VCaP (cell line): ENCODE results near the gene S100A7A.
"Not testable (repeated sequence)": the region's sequence is repeated elsewhere in the genome, so short reads cannot be mapped to it uniquely, and the experiment has no call there.

Source experiments
- H3K27ac ChIP-seq: fragments of 450-650 bp; 2 replicates; pipeline ENCODE4 v1.5.1; 2017
- TF ChIP-seq, protein P1 (sequence below): fragments of 450-650 bp; conservative IDR thresholded peaks from 2 replicates; pipeline ENCODE4 v1.5.1; 2017; ENCODE audit warnings: mild to moderate bottlenecking, moderate library complexity

Gene S100A7A

DNA sequence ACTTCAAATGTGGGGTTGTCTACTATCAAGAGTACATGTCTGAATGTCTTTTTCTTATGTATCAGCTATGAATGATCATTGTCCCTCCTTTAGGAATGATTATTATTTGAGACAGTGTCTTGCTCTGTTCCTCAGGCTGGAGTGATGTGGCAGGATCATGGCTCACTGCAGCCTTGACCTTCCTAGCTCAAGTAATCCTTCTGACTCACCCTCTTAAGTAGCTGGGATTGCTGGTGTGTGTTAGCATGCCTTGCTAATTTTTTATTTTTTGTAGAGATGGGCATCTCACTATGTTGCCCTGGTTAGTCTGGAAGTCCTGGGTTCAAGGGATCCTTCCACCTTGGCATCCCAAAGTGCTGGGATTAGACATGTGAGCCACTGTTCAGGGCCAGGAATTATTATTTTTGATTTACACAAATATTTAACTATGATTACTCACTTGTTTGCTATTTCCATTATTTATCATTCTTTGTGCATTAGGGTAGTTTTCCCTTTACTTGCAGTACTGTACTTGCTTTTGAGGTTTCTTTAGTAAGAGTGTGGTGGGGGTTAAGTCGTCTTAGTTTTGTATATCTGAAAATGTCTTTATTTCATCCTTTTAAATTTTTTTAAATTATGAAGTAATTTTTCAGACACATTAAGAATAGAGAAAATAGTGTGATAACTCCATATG, 31.3 kb downstream of the S100A7A start:
- H3K27ac ChIP-seq: no peak overlapping the region
- TF ChIP-seq, protein P1, sequence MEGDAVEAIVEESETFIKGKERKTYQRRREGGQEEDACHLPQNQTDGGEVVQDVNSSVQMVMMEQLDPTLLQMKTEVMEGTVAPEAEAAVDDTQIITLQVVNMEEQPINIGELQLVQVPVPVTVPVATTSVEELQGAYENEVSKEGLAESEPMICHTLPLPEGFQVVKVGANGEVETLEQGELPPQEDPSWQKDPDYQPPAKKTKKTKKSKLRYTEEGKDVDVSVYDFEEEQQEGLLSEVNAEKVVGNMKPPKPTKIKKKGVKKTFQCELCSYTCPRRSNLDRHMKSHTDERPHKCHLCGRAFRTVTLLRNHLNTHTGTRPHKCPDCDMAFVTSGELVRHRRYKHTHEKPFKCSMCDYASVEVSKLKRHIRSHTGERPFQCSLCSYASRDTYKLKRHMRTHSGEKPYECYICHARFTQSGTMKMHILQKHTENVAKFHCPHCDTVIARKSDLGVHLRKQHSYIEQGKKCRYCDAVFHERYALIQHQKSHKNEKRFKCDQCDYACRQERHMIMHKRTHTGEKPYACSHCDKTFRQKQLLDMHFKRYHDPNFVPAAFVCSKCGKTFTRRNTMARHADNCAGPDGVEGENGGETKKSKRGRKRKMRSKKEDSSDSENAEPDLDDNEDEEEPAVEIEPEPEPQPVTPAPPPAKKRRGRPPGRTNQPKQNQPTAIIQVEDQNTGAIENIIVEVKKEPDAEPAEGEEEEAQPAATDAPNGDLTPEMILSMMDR: no peak

DNA sequence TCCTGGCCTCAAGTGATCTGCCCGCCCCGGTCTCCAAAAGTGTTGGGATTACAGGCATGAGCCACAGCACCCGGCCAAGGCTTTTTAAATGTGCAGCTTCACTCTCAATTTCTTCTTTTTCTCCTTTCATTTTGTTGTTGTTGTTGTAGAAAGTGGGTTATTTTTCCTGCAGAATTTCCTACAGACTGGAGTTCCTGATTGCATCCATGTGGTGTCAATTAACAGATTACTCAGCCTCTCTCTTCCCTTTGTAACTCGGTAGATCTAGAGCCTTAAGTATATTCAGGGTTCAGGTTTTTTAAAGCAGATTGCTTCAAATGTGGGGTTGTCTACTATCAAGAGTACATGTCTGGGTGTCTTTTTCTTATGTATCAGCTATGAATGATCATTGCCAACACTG, 32.5 kb downstream of the S100A7A start:
- not testable (repeated sequence) for H3K27ac ChIP-seq

DNA sequence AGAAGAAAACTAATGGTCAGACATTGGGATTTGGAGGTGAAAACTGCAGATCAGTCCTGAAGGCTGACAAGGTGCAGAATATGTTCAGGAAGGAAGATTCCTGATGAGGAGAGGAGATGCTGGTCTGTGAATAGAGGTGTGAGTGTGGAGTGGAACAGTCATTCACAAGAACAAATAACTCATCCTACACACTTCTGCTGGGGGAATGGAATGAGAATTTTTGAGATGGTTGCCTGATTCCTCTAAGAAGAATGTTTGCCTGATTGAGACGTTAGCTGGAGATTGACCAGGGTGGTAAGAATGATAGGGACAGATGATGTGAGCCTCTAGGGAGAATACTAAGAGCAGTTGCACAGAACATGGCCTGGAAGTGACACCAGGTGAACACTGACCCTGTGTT, 40.1 kb downstream of the S100A7A start:
- H3K27ac ChIP-seq: no peak overlapping the region
- TF ChIP-seq, protein P1: no peak

DNA sequence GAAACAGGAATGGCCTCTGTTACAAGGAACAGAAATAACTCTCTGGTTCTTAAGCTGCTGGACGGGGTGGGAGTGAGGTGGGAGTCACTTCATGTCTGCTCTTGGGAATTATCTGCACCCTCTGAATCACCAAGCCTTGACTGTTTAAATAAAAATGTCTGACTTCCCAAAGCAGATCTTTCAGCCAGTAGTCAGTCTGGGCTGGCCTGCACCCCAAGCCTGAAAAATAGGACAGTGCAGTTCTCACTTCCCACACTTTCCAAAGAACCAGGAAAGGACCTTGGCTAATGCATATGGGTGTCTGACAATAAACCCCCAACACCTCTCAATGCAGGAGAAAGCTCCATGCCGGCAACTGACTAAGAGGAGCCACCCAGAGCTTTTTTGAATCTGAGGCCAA, 43.3 kb downstream of the S100A7A start:
- TF ChIP-seq, protein P1: no peak

DNA sequence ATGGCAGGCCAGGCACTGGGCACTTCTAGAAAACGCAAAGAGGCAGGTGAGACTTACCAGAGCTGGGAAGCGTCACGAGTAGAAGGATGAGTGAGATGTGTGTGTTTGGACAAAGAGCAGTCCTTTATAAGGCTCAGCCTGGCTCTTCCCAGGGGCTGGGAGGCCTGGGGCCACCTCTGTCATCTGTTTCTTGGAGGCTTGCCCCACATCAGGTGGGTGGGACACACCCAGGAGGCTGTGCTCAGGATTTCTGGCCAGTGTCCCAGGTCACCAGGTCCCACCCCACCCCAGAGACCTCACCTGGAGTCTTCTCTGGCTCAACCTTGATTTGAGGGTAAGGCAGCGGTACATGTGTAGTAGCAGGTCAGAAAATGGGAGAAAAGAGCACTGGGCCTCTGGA, 44.2 kb downstream of the S100A7A start, which contains the start of gene S100A7:
TSS of gene S100A7 (minus strand) at position 101 of the 400 bp plus-strand sequence. CDS start 1,638 bp downstream, outside the sequence.
- H3K27ac ChIP-seq: no peak within 1 kb of the TSS
- TF ChIP-seq, protein P1: no peak

More for the DNA sequence above, 43.3 kb downstream of the S100A7A start:
- H3K27ac ChIP-seq: no peak overlapping the region

DNA sequence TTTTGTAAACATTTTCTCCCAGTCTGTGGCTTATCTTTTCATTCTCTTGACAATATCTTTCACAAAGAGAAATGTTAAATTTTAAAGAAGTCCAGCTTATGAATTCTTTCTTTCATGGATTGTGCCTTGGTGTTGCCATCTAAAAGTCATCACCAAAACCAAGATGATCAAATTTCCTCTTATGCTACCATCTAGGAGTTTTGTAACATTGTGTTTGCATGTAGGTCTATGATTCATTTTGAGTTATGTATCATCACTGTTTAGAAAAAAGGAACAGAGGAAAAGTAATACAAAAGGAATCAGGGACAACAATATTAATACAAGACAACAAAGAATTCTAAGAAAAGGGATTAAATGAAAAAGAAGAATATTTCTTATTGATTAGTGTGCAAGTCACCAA, 46.4 kb downstream of the S100A7A start:
- not testable (repeated sequence) for H3K27ac ChIP-seq

DNA sequence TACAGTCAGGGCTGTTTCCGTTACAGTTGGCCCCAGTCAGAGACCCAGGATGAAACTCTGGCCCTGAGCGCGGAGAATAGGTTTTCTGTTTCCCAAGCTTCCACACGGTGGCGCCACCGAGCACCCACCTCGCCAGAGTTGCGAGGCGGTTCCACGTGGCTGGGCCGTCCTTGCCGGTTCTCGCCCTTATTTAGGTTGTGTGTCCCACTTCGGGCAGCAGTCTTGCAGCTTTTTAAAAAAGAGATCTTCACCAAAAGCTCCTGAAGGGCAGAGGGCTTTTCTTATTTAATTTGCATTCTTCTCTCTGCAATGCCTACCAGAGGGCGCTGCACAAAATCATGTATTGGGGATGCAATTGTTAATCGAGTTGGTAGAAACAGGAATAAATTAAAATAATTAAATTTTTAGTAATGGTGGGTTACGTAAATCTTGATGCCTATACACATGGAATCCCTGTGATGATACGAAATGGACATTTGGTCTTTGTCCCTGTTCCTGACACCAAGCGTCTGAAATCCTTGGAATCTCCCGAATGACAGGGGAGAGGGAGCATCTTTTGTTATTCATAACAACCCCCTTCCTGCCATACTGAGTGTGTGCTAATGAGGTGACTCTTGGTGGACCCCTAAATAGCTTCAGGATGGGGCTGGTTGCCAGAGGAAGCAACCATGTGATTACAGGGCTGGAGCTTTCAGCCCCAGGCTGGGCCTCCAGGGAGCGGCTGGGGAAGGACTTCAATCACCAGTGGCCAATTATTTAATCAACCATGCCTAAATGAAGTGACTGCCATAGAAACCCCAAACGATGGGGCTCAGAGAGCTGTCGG, 49.7 kb downstream of the S100A7A start:
- TF ChIP-seq, protein P1: peak; percentile 72
- no peak overlapping the region for H3K27ac ChIP-seq

DNA sequence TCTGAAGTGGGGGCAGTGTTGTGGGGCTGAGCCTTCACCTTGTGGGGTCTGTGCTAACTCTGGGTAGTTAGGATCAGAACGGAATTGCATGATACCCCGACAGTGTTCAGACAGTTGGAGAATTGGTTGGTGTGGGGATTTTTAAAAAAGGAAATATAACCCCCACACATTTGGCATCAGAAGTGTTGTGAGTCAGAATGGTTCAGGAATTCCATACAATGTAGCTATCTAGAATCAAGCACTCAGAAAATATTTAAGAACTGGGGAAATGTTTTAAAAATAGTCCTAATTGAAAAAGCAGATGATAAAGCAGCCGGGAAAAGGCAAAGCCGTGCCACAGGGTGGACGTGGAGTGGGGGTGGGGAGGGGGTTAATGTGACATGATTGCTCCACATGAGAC, 50.6 kb downstream of the S100A7A start:
- H3K27ac ChIP-seq: no peak overlapping the region
- TF ChIP-seq, protein P1: no peak
